KG1 (cell line): ENCODE measurements around the gene NINL.

ENCODE experiments used
- DNase-seq: peaks from one replicate; lab custom pipeline; 2025; lab: John Stamatoyannopoulos, UW

Gene NINL

DNA sequence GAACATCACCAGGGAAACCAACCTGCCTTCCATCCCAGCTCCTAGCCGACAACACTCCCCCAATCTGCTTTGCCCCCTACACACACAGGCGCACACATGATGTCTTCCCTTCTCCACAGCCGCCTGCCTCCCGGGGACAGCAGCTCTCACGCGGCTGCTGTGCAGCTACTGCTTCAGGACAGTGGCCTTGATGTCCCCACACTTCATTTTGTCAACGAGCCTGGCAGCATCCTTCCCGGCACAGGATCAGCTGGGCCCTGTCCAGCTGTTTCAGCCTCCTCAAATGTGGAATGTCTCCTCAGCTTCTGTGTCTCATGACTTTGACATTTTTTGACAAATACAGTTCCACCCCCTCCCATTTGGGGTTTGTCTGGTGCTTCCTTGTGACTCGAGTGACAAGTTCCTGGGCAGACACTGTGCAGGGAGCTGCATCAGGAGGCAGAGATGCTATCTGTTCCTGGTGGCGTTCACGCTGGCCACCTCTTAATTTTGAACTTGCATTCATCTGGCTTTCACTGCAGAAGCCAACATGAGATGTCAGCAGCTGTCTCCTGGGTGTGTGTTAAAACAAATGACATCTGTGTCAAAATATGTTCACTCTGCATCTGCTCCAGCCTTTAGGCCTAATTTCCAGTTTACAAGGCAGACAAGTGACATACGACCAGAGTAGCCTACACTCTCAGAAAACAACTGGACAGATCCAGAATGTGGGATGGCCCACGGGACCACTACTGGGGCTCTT lies 120.7 kb downstream of the NINL start:
- no peak for DNase-seq

DNA sequence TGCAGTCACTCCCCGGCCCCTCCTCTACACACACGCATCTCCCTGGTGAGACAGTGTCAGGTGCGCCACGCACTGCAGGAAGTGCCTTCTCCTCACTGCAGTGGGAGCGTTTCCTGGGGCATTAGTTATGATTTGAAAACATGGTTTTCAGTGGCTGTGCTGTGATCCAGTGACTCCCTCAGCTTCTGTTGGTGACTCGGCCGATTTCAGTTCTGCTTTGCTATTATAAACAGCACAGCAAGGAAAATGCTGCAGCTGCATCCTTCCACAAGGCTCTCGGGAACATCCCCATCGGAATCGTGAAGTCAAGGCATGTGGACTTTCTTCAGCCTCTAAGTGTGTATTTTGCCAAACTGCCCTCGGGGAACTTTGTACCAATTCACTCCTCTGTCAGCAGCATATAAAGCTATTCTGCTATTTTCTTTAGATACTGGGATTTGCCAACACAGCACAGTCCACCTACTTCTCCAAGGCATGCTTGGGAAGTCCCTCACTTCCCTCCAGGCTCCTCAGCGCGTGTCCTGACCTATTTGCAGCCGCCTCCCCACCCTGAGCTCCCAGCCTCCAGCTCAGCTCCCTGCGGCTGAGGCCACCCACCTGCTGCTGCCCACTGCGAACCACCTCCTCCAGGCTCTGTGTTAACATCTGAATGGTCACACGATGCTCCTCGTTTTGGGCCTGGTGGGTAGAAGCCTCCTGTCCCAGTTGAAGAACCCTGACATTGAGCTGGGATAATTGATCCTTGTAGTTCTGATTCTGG lies 123.4 kb downstream of the NINL start:
- DNase-seq: no peak

DNA sequence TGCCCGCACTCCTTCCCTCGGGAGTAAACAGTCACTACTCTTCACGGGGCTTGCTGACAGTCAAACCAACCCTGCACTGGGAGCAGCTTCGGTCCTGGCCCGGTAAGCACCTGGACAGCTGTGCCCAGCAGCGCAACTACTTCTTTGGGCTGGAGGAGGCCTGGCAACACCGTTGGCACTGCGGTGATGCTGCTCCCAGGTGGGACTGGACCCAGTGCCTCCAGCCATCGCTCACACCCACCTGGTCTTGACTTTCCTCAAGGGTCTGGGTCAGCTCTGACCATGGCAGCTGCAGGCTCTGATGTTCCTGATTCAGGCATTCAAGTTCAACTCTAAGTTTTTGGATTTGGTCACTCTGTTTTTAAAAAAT lies 124.1 kb downstream of the NINL start:
- DNase-seq: no peak

DNA sequence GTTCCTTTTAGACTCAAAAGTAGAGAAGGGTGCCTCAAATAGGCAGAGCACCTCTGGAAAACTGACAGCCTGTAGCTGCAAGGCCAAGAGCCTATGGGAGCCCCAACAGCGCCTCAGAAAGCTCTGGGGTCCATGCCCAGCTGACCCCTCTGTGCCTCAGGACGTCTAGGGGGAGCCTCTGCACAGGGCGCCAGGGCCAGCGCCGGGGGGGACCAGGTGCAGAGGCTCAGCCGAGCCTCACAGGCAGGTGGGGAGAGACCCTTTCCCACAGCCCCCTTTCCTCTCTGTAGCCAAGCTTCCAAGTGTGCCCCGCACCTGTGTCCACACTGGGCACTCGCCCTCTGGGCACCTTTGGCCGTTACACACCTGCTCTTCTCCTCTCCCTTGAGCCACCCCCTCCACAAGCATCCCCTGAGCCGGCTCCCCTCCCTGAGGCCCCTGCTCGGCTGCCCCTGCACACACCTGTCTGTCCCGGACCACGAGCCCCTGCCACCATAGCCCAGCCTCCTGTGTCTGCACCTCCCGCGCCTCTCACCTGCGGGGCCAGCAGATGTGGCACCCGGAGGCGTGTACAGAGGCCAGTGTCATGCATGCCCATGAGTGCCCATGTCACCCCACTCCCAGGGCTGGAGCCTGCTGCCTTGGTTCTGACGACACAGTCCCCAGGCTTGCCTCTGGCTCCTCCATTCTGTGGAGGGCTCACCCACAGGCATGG lies 124.6 kb downstream of the NINL start:
- no peak for DNase-seq

DNA sequence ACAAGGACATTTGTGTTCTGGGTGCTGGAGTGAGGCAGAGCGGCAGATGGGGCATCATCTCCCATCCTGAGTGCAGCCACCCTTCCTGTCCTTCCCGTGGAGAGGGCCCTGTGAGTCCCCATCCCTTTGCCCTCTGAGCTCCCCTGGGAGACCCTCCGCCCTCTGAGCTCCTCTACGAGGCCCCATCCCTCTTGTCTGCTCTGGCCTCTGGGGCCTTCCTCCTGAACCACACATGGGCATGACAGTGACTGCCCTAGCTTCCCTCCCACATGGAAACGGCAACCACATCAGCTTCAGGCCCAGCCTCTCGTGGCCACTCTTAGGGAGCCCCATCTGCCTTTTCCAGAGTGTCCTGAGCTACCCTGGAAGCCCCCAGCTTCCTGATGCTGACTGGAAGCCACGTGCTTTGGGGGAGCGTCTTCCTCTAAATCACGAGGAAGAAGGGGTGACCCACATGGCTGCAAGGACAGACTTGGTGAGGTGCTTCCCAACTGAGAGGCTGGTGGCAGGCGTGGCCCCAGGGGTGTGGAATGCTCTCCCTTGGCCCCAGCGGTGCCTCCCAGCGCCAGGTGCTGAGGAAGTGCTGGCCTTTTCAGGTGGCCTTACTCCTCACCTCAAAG lies 125.3 kb downstream of the NINL start:
- DNase-seq: no peak

DNA sequence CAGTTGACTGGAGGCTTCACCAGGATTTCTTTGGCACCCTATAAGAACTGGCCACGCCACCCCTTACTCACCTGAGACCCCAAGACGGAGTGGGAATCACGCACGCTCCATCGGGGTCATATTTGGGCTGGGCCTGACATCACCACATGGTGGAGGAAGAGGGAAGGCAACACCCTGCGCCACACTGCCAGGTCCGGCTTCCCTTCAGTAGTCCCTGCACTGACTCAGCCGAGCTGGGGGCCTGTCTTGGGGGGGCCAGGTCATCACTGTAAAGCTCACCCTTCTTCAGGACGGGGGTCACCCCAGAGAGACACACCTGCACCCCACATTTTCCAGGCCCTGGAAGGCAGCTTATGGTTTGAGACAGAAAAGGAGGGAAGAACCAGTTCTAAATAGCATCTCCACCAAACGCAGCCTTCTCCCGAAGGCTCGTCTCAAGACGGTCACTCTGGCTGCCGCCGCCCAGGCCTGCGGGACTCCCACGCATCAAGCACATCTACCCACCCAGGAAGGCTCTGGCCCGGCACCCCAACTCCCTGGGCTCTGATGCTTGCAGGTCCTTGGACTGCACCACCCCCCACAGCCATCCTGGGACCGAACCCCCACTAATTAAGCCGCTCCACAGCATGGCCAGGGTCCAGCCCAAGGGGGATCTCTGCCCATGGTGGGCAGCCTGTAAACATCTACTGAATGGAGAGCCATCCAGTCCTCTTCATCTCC lies 126.1 kb downstream of the NINL start:
- no peak for DNase-seq

DNA sequence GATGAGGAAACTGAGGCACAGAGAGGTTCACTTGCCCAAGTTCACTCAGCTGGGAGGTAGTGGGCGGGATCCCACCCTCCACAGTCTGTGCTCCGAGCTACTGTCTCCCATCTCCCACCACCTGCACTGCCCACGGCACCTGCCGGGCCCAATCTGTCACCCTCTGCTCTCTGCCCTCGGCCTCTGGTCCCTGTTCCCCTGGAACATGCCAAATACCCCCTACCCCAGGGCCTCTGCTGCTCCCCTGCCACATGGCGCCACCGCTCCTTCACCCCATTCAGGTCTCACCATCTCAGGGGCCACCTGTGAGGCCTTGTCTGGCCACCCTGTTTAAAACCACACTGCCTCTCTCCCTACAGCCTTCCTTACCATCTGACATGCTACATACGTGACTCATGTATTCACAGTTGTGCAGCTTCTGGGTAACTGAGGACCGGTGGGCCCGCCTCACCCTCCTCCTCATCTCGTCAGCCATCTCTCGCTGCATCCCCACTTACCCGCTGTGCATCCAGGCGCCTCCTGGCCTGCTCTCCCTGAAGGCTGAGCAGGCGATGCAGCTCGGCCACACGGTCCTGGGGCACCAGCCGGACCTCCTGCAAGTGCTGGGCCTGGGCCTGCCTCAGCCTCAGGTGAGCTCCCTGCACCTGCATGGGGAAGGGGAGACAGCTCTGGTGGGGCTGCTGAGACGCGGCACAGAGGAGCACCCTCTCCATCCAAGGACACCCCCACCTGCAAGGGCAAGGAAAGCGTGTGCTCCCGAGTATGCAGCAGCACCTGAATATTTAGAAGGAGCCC lies 127.2 kb downstream of the NINL start:
- DNase-seq: no peak

DNA sequence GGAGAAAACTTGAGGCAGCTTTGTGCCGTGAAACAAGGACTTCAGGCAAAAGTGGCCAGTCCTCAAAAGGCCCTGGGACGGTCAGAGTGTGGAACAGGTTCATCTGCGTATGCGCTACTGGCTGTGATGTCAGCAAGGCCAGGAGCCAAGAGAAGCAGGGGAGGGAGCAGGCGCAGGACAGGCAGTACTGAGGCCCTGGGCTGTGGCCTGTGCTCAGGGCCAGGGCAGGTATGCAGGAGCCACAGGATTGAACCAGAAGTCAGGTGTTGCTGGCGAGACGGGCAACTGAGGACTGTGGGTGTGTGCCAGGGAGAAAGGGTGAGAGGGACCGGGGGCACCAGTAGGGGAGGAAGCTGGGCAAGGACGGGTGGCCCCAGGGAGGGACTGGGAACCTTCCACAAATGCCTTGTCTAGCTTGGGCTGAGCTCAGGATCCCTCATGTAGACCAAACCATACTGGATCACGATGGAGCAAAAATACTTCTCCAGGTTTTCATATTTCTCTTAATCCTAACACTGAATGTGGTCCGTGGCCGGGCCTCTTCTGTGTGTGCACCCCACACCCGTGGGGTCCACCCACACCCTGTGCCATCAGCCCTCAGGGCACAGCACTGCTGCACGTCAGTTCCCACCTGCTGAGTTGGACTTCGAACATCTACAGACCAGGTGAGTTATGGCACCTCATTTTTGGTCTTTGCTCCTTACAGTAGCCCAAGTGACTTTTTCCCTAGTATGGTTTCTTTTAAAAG lies 131.0 kb downstream of the NINL start:
- no peak for DNase-seq

DNA sequence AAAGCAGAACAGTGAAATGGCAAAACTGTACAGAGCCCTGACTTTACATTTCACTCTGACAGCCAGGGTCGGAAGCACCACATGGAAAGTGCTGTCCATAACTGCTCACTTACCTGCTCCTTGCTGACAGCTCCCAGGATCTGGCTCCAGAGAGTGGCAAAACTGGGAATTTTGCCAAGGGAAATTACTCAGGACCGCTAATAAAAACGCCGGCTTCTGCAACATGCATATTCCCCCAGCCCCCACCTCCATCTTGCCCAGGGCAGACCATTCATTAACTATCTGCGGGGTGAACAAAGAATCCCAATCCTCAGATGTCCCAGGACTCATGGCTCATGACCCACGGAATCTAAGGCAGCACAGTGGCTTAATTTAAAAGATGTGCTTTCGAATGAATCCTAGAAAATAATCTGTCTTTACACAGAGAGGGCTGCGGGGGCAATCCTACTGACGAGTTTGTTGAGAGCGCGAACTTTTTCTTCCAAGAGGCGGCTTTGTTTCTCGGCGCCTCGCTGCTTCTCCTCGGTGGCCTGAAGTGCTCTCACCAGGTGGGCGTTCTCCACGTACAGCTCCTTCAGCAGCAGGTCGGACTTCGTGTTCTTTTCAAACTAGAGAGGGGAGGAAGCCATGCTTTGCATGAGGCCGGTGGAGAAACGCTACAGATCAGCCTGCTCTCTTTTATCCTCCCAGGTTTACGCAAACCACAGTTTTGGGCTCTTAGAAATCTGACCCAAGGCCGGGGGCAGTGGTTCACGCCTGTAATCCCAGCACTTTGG lies 132.1 kb downstream of the NINL start:
- no peak for DNase-seq

DNA sequence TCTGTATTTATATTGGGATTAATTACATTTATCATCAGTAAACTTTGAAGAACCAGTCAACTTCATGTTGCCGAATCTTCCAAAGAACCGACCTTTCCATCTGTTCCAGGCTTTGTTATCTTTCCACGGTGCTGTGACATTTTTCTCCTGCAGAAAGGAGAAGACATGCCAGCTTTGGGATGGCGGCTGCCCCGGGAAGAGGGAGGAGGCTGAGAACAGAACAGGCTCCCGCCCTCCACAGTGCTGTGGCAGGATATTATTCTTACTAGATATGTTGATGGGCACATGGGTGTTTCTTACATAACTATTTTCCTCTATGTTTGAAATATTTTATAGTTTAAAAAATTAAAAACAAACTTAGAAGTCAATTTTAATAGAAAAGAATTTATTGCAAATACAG lies 133.0 kb downstream of the NINL start:
- DNase-seq: no peak

DNA sequence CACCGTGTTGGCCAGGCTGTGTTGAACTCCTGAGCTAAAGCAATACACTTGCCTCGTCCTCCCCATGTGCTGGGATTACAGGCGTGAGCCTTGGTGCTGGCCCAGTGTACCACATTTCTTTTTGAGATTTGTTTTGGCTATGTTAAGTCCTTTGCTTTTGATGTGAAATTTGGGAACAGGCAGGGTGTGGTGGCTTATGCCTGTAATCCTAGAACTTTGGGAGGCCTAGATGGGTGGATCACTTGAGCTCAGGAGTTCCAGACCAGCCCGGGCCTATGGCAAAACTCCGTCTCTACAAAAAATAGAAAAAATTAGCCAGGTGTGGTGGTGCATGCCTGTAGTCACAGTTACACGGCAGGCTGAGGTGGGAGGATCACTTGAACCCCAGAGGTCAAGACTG lies 137.7 kb downstream of the NINL start:
- DNase-seq: no peak

DNA sequence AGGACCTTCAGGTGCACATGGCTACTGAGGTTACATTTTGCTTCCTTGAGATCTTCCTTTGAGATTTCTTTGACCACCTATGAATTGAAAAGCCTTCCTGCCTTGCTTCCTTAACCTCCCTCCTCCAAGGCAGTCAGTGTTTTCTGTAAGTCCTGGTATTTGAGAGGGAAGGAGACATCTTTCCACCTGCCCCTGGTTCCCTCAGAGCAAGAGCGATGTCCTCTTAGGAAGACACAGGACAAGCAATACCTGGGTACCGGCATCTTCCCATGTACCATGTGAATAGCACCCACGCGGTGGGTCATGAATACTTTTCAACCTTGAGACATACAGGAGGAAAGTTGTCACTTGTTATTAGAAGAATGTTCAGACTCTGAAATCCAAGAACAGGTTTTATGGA lies 140.8 kb downstream of the NINL start:
- DNase-seq: no peak

DNA sequence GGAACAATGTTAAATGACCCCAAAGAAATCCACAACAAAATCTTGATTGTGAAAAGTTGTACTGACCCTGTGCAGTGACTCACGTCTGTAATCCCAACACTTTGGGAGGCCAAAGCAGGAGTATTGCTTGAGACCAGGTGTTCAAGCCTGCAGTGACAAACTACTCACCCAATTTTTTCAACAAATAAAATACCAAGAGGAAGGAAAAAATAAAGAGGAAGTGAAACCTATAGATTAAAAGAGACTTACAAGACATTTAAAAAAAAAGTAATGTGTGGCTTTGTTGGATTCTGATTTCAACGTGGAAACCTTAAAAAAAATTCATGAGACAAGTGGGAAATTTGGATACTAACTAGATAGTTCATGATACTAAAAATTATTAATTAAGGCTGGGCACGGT lies 146.0 kb downstream of the NINL start:
- DNase-seq: no peak

DNA sequence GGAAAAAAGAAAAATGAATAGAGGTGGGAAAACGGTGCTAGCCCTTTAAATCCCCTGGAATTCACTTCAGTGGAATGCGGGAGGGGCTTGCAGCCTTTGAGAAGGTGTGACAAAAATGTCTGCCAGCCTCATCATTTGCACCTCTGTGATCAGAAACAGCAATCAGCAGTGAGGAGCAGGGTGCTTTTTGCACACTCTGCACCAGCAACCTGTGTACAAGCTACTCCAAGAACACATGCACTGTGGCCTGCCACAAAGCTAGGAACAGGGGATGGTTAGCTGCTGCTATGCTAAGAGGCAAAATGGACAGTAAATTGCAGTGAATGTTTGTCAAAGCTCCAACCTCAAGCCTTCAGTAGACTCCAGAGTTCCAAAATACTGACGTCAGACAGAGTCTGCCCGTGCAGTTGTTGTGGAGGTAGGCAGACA lies 148.2 kb downstream of the NINL start:
- no peak for DNase-seq

DNA sequence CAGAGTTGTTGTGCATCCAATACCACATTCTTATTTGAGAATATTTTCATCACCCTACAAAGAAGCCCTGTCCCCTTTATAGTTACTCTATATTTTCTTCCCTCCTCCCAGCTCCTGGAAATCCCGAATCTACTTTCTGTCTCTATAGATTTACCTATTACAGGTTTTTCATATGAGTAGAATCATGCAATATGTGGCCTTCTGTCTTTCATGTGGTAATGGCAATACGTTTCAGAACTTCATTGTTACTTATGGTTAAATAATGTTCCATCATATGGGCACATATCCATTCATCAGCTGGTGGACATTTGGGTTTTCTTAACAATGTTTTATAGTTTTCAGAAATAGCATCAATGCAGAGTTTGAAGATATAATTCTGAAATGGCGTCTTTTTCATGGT lies 160.8 kb downstream of the NINL start:
- no peak for DNase-seq

DNA sequence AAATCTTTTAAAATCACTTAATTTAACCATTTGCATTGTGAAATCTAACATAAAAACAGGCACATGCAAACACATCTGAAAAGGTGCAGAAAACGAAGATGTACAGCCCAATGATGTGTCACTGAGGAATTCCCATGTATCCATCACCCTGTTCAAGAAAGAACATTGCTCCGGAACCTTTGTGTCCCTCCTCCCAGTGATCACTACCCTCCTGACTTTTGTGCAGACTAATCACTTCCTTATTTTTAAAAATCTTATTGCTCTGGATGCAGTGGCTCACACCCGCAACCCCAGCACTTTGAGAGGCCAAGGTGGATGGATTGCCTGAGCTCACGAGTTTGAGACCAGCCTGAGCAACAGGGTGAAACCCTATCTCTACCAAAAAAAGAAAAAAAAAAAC lies 163.3 kb downstream of the NINL start:
- DNase-seq: no peak

DNA sequence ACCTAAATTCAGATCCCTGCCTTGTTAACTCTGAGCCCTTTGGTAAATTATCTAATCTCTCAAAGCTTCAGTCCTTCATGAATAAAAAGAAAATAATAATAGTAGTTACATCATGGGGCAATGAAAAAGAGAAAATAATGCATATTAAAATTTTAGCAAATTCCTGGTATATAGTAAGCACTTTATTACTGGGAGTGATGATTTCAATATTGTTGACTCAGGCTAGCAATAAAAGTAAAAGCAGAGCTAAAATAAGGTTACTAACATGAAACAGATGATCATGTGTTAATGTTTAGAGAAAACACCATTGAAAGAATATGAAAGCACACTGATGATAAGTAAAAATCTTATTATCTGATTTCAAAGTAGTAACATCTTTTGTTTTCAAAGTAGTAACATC lies 164.2 kb downstream of the NINL start:
- no peak for DNase-seq

DNA sequence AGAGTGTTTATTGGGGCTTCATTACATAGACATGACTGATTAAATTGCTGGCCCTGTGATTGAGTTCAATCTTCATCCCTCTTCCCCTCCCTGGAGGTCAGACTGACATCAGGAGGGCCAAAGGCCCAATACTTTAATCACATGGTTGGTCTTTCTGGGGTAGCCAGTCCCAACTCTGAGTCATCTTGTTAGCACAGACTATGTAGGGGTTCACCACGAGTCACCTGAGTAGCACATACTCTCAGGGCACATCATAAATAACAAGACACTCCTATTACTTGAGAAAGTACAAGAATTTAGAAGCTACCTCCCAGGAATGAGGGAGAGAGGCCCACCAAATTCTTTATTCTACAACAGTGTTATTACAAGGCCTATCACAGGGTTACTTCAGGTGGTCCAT lies 166.6 kb downstream of the NINL start:
- DNase-seq: no peak

DNA sequence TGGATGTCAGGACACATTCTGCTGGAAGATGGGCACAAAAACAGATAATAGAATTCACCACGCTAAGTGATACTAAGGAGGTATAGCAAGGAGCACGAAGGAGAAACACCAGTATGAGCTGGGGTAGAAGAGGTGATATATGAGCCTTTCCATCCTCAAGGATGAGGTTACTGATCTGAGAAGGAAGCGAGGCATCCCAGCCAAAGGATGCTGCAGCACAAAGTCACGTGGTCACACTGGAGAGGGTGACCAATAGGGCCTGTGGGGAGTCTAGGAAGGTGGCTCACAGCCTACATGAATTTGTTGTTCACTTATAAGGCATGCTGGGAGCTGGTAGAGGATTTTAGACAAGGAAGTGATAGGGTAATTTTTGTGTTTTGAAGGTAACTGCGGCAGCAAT lies 176.4 kb downstream of the NINL start:
- no peak for DNase-seq

DNA sequence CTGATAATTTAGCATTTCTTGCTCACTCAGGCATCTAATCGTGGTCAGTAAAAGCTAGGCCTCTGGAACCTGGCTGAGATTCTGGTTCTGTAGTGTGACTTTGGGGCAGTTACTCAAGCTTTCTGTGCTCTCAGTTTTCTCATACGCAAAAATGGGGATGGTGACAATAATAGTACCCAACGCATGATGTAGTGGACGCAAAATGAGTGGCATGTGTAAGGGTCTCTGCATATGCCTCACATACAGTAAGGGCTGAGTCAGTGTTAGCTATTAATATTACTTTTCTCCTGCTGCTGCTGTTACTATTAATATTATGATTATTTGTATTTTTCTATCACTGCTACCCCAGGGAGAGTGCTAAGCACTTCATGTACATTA lies 177.2 kb downstream of the NINL start:
- no peak for DNase-seq
